K562 (cell line): ENCODE data around the gene DNAJB6. TPM values are rescaled to one million over a fixed set of nuclear protein-coding genes. Genes with fewer than 3 reads are reported as not detected.

ENCODE experiments used
- BCLAF1 ChIP-seq, 2 experiments: fragments of 450-650 bp in 1 of 2; IDR thresholded peaks; 2 replicates each; pipeline ENCODE4 v1.6.1; 2011 to 2017; ENCODE audit warnings: low read depth in 2 of 2, antibody characterized with exemption in 1 of 2, borderline replicate concordance in 1 of 2, low read length in 1 of 2, mild to moderate bottlenecking in 1 of 2, mixed read lengths in 1 of 2; ENCODE audit not compliant: control insufficient read depth in 1 of 2
- CREB5 ChIP-seq: fragments of 250-450 bp; sonication (Bioruptor Pico); IDR thresholded peaks from 2 replicates; pipeline ENCODE4 v1.5.0; 2020; ENCODE audit warnings: mild to moderate bottlenecking
- CXXC5 ChIP-seq: fragments of 250-450 bp; sonication (Bioruptor Pico); IDR thresholded peaks from 2 replicates; pipeline ENCODE4 v1.8.0; 2022; ENCODE audit warnings: inconsistent platforms, mild to moderate bottlenecking, moderate library complexity
- DMBX1 ChIP-seq: fragments of 250-450 bp; sonication (Bioruptor Pico); IDR thresholded peaks from 2 replicates; pipeline ENCODE4 v1.8.0; 2022; ENCODE audit warnings: inconsistent platforms, mild to moderate bottlenecking, moderate library complexity, borderline replicate concordance
- GATAD2B ChIP-seq: fragments of 450-650 bp; IDR thresholded peaks from 2 replicates; pipeline ENCODE4 v1.6.1; 2017; ENCODE audit warnings: mild to moderate bottlenecking, borderline replicate concordance
- HBP1 ChIP-seq: fragments of 450-650 bp; formaldehyde crosslinking; IDR thresholded peaks from 2 replicates; pipeline ENCODE4 v1.4.0; 2022; ENCODE audit warnings: missing genetic modification characterization
- MECOM ChIP-seq: fragments of 250-450 bp; sonication (Bioruptor Pico); IDR thresholded peaks from 2 replicates; pipeline ENCODE4 v1.8.0; 2022; ENCODE audit warnings: inconsistent platforms
- NBN ChIP-seq: fragments of 450-650 bp; IDR thresholded peaks from 2 replicates; pipeline ENCODE4 v1.6.1; 2016; ENCODE audit warnings: low read depth, mild to moderate bottlenecking
- NR0B1 ChIP-seq: fragments of 450-650 bp; IDR thresholded peaks from one replicate; pipeline ENCODE4 v1.6.1; 2018; ENCODE audit warnings: mild to moderate bottlenecking, moderate library complexity; ENCODE audit not compliant: partially characterized antibody
- PRMT5 ChIP-seq: sonication (generic); formaldehyde crosslinking; IDR thresholded peaks from 2 replicates; pipeline ENCODE4 v1.5.0; 2020; ENCODE audit warnings: missing genetic modification reagents
- RFX1 ChIP-seq: fragments of 450-650 bp; IDR thresholded peaks from 2 replicates; pipeline ENCODE4 v1.6.1; 2016; ENCODE audit warnings: mild to moderate bottlenecking, moderate library complexity
- SAFB ChIP-seq: fragments of 200-400 bp; formaldehyde crosslinking; IDR thresholded peaks from 2 replicates; pipeline ENCODE4 v1.6.1; 2017; ENCODE audit warnings: low read depth, low read length, borderline replicate concordance
- SMARCB1 ChIP-seq: IDR thresholded peaks from 2 replicates; pipeline ENCODE4 v1.6.1; 2011; ENCODE audit warnings: improper control_type of control experiment, low read depth; ENCODE audit not compliant: insufficient read length
- ZFP91 ChIP-seq: sonication (generic); formaldehyde crosslinking; IDR thresholded peaks from 2 replicates; pipeline ENCODE4 v1.8.0; 2022; ENCODE audit warnings: mild to moderate bottlenecking, missing genetic modification reagents
- ZNF124 ChIP-seq: sonication (generic); formaldehyde crosslinking; IDR thresholded peaks from 2 replicates; pipeline ENCODE4 v1.8.1; 2022; ENCODE audit warnings: missing genetic modification reagents
- ZNF311 ChIP-seq: fragments of 250-450 bp; sonication (Bioruptor Pico); IDR thresholded peaks from 2 replicates; pipeline ENCODE4 v1.4.0; 2020; ENCODE audit warnings: mild to moderate bottlenecking, moderate library complexity
- ZNF507 ChIP-seq: conservative IDR thresholded peaks from 2 replicates; pipeline ENCODE4 v1.6.1; 2017; ENCODE audit warnings: missing genetic modification characterization, missing compliant biosample characterization
- ZNF75A ChIP-seq: fragments of 450-650 bp; formaldehyde crosslinking; IDR thresholded peaks from 2 replicates; pipeline ENCODE4 v1.4.0; 2020; ENCODE audit warnings: mild to moderate bottlenecking
- polyA plus RNA-seq, 8 experiments: library from polyadenylated mRNA; depleted of rRNA in 4 of 8; stranded (reverse) in 5 of 8; unstranded in 3 of 8; fragments of >200 nt; fragmentation: Nextera tagmentation in 2 of 8; fragmentation: Illumina TruSeq in 1 of 8; extraction: Ambion mirVana in 2 of 8; extraction: Trizol in 1 of 8; gene quantifications; 2 replicates each; pipeline versions ENCODE4 v1.2.1 to v1.2.3, GENCODE V29; 2011 to 2014; ENCODE audit warnings: inconsistent platforms in 1 of 8, missing spikeins in 1 of 8
- total RNA-seq, 7 experiments: library from RNA; depleted of rRNA in 6 of 7; stranded (reverse); fragments of >200 nt in 6 of 7; fragmentation: Illumina TruSeq in 2 of 7; extraction: Trizol in 2 of 7; gene quantifications; 2 replicates each; pipeline versions ENCODE4 v1.2.1 to v1.2.3, GENCODE V29; 2011 to 2021; ENCODE audit warnings: low replicate concordance in 1 of 7

The DNAJB6 gene
- total and polyA plus RNA-seq, 9 of the 15 experiments (the other 6 are each of a cell fraction or from before 2014, with no cell fraction given) = 84.5 to 158 (median 135) TPM

- peak; percentile 61; the same call in 1 of the 2 replicates for TF ChIP-seq MECOM (CRISPR knock-in tag)
- no peak for TF ChIP-seq ZNF507
- peak; percentile 53 for TF ChIP-seq GATAD2B
- 0 out of 2 replicates have a peak, but pooled peaks have one; percentile 8 for TF ChIP-seq HBP1
- TF ChIP-seq ZNF124 (CRISPR knock-in tag) = no peak
- TF ChIP-seq DMBX1 = peak; percentile 78
- no peak for TF ChIP-seq ZNF311 (CRISPR knock-in tag)
- no peak for TF ChIP-seq RFX1
- TF ChIP-seq NR0B1 = no peak
- no peak for TF ChIP-seq CREB5 (CRISPR knock-in tag)
- no peak; the same call in none of the 2 replicates for TF ChIP-seq NBN
- no peak for TF ChIP-seq ZNF75A (CRISPR knock-in tag)
- 0 out of 2 replicates have a peak, but pooled peaks have one; percentile 56 for TF ChIP-seq ZFP91 (CRISPR knock-in tag)
- no peak for TF ChIP-seq SAFB
- no peak; a peak in 1 of 4 replicates for TF ChIP-seq BCLAF1 (IDR thresholded peaks at IDR 0.05; ENCODE audit: borderline replicate concordance in 1 of 2, control insufficient read depth in 1 of 2, low read depth in 2 of 2, low read length in 1 of 2)
- no peak for TF ChIP-seq PRMT5 (CRISPR knock-in tag)
- peak; percentile 97 for TF ChIP-seq CXXC5 (CRISPR knock-in tag)
- peak; percentile 90 for TF ChIP-seq SMARCB1
These were observed 61.2 kb downstream of the DNAJB6 start (continued) for GRCh38 chr7:157397731-157398691.
